GM19238 (cell line): ENCODE results near the gene PRRT1.
"Not testable (repeated sequence)": the region's sequence is repeated elsewhere in the genome, so short reads cannot be mapped to it uniquely, and the experiment has no call there.

Source experiments
- DNase-seq: peaks from one replicate; pipeline ENCODE4 v3.0.0; 2011; ENCODE audit warnings: low spot score; ENCODE audit not compliant: insufficient read length

PRRT1 gene

DNA sequence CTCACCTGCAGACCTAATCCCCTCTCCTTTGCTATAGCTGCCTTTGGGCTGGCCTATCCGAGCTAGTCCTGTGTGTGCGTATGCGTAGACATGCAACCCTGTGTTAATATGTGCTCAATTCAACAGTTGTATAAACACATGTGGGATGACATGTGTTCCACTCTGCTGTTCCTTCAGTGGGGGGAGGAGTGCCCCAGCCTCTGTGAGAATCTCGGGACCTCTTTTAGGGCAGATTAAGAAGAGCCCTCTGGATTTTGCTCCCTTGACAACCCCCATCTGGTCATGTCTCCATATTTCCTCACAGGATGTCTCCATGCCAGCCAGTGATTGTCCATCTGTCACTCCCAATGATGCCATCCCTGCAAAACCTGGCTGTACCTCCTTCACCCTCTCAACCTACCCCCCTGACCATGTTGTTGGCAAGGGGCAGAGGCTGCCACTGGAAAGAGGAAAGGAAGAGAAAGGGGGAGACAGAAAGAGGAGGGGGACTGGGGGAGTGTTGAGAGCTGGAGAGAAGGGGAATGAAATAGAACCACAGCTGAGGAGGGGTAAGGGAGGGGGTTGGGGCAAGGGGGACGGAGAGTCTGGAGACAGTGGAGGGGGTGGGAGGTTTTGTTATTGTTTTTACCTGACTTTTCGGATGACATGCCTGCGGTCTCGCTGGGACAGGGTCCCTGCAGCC, 417 bp downstream of the PRRT1 start:
- no peak for DNase-seq

DNA sequence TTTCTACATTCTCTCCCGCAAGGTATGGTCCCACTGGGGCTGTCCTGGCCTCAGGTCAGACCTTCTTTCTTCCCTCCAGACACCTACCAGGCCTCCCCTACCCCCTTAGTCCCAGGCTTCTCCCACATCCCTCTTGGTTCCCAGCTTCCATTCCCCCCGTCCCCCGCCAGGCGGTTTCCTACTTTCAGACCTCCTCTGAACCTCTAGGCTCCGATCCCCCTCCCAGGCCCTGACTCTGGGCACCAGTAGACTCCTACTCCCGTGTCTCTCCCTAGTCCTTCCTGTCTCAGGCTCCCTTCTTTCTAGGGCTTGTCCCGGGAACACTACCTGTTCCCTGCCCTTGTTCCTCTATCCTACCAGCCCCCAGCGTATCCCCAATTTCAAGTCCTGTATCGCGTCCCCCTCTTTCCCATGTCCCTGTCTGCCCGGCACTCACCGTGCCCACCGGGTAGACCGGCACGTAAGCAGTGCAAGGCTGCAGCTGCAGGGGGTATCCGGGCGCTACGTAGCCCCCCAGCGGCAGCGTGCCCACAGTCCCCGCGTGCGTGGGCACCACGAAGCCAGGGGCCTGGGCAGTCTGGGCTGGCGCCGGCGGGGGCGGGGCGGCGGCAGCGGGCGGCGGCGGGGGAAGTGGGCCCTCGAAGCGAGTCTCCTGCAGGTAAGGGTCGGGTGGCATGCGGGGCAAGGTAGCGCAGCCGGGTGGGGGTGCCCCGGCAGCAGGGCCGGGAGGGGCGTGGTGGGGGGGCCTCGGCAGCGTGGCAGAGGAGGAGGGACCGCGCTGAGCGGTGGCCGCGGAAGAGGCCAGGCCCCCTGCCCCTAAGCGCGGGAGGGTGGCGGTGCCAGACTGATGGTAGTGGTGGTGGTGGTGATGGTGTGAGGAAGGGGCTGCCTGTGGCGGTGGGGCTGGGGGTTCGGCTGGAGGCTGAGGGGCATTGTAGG, 1.5 kb downstream of the PRRT1 start:
- no peak for DNase-seq

DNA sequence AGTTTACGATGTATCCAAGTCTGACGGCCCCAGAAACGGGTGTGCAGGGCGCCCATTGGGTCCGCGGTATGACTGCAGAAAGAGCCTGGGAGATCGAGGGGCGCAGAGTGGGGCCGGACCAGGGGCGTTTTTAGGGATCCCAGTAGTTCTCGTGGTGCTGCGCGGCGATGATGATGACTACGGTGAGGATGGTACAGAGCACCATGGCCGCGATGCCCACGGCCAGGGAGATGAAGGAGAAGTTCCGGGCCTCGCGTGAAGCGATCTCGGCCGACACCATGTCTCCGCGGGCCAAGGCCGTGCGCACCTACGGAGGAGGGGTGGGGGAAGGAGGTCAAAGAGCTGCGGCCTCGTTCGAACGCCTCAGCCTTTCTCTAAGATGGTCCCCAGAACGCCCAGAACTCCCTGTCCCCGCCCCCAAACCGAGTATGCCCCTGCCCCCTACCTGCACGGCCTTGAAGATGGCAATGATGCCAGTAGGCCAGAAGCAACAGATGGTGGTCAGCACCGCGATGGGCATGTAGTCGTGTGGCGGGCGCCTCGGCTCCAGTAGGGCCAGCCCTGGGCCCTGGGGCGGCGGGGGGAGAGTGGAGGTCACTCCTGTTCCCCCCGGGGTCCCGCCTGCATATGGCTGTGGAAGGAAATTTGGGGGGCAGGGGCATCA, 2.5 kb downstream of the PRRT1 start:
- DNase-seq, result no peak

DNA sequence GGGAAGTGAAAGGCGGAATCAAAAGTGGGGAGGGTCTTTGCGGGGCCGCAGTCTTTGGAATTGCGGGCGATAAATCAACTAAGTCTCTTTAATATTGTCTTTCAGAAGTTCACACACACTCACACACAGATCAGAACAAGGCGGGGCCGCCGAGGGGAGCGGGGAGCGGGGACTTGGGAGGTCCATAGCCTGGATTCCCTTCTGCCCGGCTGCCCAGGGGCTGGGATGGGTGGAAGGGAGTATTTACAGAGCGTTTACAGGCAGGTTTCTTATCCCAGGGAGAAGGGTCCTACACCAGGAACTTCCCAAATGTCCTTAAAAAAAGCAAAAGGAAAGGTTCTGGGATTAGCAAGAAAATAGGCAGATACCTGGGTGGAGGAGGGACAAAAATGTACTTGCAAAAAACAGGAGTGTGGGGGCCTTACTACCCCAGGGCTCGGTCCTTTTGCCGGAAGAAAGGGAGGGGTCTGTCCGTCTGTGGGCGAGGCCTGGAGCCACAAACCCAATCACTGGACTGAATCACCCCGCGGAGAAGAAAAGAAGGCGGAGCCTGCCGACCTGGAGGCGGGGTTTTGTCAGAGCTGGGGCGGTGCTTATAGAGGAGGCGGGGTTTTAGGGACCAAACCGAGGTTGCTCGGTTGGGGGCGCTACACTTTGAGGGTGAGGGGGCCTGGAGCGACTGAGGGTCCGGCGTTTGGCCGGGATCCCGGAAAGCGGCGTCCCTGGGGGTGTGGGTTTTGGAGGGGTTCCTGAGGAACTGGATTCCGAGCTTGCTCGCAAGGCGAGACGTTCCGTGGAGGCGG, 3.2 kb downstream of the PRRT1 start:
- no peak for DNase-seq

DNA sequence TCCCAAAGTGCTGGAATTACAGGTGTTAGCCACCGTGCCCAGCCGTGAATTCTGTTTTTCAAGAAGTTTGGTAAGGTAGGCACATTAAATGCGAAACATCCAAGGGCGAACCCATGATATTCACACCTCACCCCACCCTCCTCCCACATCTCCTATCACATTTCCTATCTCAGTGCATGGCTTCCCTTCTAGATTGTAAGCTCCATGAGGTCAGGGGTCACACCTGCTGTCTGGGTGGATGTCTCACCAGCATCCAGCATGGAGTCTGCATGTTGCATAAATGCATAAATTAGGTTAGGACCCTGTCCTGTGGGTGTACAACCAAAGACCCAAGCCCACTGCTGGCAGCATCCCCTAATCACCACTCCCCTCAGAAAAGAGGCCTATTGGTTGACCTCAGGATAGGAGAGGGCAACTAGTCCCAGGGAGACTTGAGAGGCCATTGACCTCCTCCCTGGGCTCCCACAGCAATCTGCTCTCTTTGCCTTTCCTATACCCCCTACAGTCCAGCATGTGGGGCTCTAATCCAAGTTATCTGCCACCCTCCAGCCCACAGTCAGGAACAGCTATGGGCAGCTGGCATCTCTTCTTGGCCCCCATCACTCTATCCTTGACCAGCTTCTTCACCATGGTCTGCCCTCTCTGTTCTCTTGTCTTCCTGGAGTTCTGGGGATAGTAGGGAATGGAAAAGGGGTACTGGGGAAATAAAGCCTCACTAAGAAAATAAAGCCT, 4.2 kb downstream of the PRRT1 start:
- no peak for DNase-seq

DNA sequence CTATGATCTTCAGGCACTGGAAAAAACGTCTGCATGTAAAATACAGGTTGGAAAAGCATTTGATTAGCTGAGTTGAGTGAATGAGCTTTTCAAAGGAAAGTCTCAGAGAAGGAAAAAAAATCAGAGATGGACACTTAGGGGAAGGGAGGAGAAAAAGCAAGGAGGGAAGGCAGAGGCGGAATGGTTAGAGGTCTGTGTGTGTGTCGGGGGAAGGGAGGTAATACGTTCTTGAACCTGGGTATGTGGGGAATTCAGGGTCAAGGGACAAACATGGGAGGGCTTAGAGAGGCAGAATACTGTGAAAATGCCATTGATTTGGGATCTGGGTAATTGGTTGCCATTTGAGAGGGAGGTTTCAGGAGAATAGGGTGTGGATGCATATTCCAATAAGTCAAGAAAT, 5.1 kb downstream of the PRRT1 start:
- DNase-seq, result no peak

GRCh38 chr6:32146287-32146686, 5.5 kb downstream of the PRRT1 start:
- no peak for DNase-seq

- not testable (repeated sequence) for DNase-seq
Measured at GRCh38 chr6:32144238-32144637, 7.5 kb downstream of the PRRT1 start.

DNA sequence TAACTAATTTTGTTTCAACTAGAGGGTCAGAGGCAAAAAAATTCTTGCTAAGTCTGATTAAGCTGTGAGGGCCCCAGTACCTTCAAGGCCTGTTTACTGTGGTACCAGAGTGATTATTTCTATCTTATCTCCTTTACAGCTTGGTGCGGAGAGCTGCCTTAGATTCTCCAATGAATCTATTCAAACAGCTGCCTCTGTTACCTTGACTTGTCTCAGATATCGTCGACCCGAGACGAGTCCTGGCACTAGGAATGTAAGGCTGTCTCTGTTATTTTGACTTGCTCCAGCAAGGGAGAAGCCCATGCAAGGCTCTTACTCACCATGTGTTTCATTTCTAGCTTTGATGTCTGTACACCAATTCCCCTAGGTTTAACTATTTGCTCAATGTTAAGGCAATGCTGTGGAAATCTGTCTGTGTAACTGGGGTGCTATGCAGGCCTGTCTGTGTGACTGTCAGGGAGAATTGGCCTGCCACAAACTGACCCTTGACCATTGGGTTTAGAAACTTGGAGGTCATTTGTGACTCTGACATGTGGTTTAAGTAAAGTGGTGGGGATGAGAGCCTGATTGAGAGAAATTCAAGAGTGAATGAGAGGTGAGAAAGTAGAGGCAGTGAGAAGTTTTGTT, 11.2 kb downstream of the PRRT1 start:
- DNase-seq, result no peak

GRCh38 chr6:32139590-32139989, 12.1 kb downstream of the PRRT1 start:
- DNase-seq, result no peak

- DNase-seq, result no peak
Measured at GRCh38 chr6:32137454-32137853, 14.3 kb downstream of the PRRT1 start.

- DNase-seq, result no peak
Measured at GRCh38 chr6:32133786-32134185, 18.0 kb downstream of the PRRT1 start.

DNA sequence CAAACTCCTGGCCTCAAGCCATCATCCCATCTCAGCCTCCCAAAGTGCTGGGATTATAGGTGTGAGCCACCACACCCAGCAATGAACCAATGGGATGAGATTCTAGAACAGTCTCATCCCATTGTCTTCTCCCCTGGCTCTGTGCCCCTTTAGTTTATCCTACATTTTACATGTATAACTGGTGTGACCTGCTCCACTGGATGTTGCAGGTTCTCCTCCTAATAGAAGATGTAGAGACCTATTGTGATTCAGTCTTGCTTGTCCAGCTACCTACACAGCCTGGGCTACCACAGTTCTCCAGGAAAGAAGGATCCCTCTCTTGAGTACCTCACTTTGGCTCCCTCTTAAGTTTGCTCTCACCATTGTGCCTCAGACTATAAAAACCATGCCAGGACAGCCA, 19.6 kb downstream of the PRRT1 start:
- no peak for DNase-seq

DNA sequence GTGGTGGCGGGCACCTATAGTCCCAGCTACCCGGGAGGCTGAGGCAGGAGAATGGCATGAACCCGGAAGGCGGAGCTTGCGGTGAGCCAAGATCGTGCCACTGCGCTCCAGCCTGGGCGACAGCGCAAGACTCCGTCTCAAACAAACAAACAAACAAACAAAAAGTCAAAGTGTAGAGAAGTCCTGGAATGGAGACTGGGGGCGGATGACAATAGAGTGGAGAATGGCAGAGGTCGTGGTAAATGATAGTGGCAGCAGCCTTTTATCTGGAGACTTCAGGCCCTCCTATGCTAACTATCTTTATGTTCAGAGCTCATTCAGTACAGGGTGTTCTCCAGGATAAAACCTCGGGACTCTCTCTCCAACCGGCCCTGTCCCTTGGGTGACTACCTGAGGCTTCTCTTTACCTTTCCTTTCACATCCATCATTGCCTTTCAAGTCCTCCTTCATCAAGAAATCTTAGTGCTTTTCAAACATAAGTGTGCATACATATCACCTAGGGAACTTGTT, 20.2 kb downstream of the PRRT1 start:
- DNase-seq, result no peak

DNA sequence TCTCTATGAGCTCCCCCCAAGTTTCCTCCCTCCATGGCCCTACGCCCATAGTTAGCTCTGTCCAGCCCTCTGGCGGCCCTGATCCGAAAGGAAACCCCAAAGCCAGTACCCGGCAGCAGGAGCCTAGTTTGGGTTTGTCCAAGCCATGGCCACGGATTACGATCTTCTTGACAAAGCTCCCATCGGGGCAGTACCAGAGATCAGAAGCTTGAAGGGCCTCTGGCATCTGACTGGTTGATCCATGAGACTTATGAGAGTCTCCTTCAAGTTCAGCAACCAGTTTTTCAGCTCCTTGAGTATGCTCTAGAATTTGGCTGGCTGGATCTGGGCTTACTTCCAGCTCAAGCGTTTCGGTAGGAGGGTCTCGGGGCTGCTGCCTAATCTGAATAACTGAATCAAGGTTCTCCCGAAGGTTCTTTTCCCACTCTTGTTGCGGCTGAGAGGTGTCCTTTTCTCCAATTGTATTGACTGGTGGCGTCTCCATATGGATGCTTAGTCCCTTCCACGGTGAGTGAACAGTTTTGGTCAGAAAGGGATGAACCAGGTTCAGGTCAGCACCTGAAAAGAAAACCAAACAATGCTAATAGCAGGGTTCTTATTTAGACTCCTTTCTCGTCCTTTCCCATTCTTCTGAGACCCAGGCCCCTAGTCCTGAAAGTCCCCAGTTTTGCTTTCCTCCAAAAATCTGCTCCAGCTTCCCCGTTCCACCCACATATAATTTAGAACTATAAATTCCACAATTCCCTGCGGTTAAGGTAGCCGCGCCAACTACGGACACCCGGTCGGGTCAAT, 22.2 kb downstream of the PRRT1 start:
- DNase-seq, result no peak

DNA sequence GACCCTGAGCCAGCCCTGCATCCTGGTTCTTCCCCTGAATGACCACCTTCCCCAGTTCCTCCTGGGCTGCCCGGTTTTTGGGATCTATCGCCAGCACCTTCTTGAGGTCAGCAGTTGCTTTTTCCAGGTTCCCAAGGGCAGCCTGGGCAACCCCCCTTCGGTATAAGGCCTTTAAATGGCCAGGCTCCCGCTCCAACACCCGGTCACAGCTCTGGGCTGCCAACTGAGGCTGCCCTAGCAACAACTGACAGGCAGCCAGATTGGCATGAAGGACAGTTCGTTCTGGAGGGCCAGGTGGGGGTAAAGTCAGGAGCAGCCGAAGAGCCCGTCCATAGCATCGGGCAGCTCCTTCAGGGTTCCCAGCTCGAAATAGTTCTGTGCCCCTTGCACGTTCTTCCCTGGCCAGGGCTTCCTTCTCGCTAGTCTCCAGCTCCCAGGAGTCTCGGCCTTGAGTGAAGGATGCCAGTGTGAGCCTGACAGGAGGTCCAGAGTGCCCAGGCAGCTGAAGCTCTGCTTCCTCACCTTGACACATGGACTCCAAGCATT, 22.9 kb downstream of the PRRT1 start:
- DNase-seq, result no peak

DNA sequence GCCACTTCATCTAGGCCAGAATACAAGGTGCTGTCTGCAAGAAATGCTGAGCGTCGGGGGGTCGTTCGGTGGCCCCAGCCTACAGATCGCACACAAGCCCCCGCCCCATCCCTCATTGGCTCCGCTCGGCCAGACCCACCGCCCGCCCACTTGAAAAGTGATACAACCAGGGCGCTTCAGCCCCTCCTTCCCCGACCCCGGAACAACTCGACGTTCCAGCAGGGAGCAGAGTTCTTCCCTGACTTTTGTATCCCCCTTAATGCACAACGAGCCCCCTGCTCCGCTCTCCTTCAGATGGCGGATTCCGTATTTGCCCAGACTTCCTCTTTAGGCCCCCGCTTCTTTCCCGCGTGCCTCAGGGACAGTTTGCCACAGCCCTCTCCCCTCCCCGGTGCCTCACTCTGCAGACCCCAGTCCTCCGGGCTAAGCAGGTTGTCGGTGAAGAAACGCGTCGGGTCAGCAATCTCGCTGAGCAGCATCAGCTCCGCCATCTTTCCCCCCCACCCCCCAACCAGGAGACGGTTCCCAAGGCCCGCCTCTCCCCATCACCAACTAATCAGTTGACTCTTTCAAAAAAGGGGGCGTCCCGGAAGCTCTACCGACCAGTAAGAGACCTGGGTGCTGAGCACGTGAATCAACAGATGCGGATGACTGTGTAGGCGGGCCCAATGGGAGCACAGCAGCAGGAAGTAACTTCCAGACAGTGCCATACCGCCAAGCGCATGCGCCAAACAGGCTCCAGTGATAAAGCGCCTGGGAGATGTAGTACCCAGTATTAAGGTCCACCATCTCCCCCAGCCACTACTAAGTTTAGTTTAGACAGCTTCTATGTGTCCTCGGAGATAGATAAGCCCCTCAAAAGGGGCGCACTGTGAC, 23.8 kb downstream of the PRRT1 start, which contains the start of gene ATF6B:
Gene ATF6B, minus strand, starts transcription at position 530 of the 876 bp plus-strand sequence. Its CDS starts 39 bp downstream, at position 491.
- peak; percentile 96 for DNase-seq

GRCh38 chr6:32127409-32127716, 24.4 kb downstream of the PRRT1 start:
- no peak for DNase-seq
